GM23338 (cell line): ENCODE results near the gene PRKAR1A. TPM values are rescaled to one million over a fixed set of nuclear protein-coding genes. Genes with fewer than 3 reads are reported as not detected.

Experiments
- ATAC-seq: fragments of 200-7000 bp; cut with Tn5 transposase; 3 replicates; pipeline ENCODE4 v1.9.1; 2020
- DNase-seq: peaks from one replicate; pipeline ENCODE4 v3.0.0-alpha.2; 2015; ENCODE audit warnings: low spot score
- H2AFZ ChIP-seq: fragments of 200-600 bp; sonication (generic); 2 replicates; pipeline ENCODE4 v1.8.0; 2016; ENCODE audit warnings: antibody characterized with exemption, mild to moderate bottlenecking, moderate library complexity
- H3F3A ChIP-seq: fragments of 200-600 bp; sonication (generic); replicated peaks from 2 replicates; pipeline ENCODE4 v1.8.0; 2017; ENCODE audit warnings: antibody characterized with exemption, mixed run types, low read depth
- H3K27ac ChIP-seq: fragments of 200-600 bp; sonication (generic); 2 replicates; pipeline ENCODE4 v1.6.1; 2016; ENCODE audit warnings: low read depth
- H3K27me3 ChIP-seq: fragments of 200-600 bp; sonication (generic); 2 replicates; pipeline ENCODE4 v1.8.0; 2016; ENCODE audit warnings: mild to moderate bottlenecking, mixed run types, moderate library complexity; ENCODE audit not compliant: insufficient read depth
- H3K36me3 ChIP-seq: fragments of 200-600 bp; sonication (generic); 2 replicates; pipeline ENCODE4 v1.8.0; 2016; ENCODE audit warnings: mild to moderate bottlenecking; ENCODE audit not compliant: insufficient read depth
- H3K4me1 ChIP-seq: fragments of 200-600 bp; sonication (generic); 2 replicates; pipeline ENCODE4 v1.8.0; 2016; ENCODE audit warnings: mild to moderate bottlenecking, moderate library complexity; ENCODE audit not compliant: insufficient read depth
- H3K4me2 ChIP-seq: fragments of 200-600 bp; sonication (generic); 2 replicates; pipeline ENCODE4 v1.7.1; 2017; ENCODE audit warnings: mixed run types
- H3K4me3 ChIP-seq: fragments of 200-600 bp; sonication (generic); 2 replicates; pipeline ENCODE4 v1.6.1; 2016; ENCODE audit warnings: mixed run types
- H3K79me2 ChIP-seq: fragments of 200-600 bp; sonication (generic); replicated peaks from 2 replicates; pipeline ENCODE4 v1.8.0; 2017; ENCODE audit warnings: mild to moderate bottlenecking; ENCODE audit not compliant: insufficient read depth
- H3K9me2 ChIP-seq: fragments of 200-600 bp; sonication (generic); 2 replicates; pipeline ENCODE4 v1.8.0; 2017; ENCODE audit not compliant: insufficient read depth
- H4K20me1 ChIP-seq: fragments of 200-600 bp; sonication (generic); replicated peaks from 2 replicates; pipeline ENCODE4 v1.8.0; 2017; ENCODE audit warnings: mild to moderate bottlenecking; ENCODE audit not compliant: insufficient read depth
- H3K27ac Mint-ChIP-seq: 2 replicates; pipeline ENCODE4 v1.8.0; 2020; ENCODE audit warnings: inconsistent platforms, mild to moderate bottlenecking, moderate library complexity, mixed read lengths
- H3K27me3 Mint-ChIP-seq: 3 replicates; pipeline ENCODE4 v1.8.0; 2022; ENCODE audit warnings: low read depth, mild to moderate bottlenecking, moderate library complexity, mixed read lengths, inconsistent platforms; ENCODE audit not compliant: insufficient read depth, poor library complexity
- H3K36me3 Mint-ChIP-seq: 3 replicates; pipeline ENCODE4 v1.8.0; 2021; ENCODE audit warnings: low read depth, mild to moderate bottlenecking, inconsistent platforms, moderate library complexity, mixed read lengths
- H3K4me1 Mint-ChIP-seq: 3 replicates; pipeline ENCODE4 v1.8.0; 2020; ENCODE audit warnings: mild to moderate bottlenecking, inconsistent platforms, mixed read lengths
- H3K4me3 Mint-ChIP-seq: 3 replicates; pipeline ENCODE4 v1.8.0; 2021; ENCODE audit warnings: moderate library complexity, mild to moderate bottlenecking, inconsistent platforms, mixed read lengths
- H3K9me3 Mint-ChIP-seq: 3 replicates; pipeline ENCODE4 v1.8.0; 2020; ENCODE audit warnings: moderate library complexity, mild to moderate bottlenecking, inconsistent platforms, mixed read lengths
- CREB1 ChIP-seq: fragments of 250-450 bp; sonication (Bioruptor Pico); IDR thresholded peaks from 2 replicates; pipeline ENCODE4 v1.5.0; 2020; ENCODE audit warnings: low read depth, mild to moderate bottlenecking, moderate library complexity
- CTCF ChIP-seq, 2 experiments: fragments of 200-600 bp in 1 of 2; sonication (generic) in 1 of 2; conservative IDR thresholded peaks; 2 replicates each; pipeline versions ENCODE4 v1.5.1 to v1.6.1; 2016 to 2017; ENCODE audit warnings: antibody characterized with exemption in 2 of 2, low read depth in 2 of 2, mild to moderate bottlenecking in 2 of 2, moderate library complexity in 1 of 2
- EZH2 ChIP-seq: fragments of 200-600 bp; sonication (generic); IDR thresholded peaks from one replicate; pipeline ENCODE4 v1.8.0; 2017; ENCODE audit warnings: antibody characterized with exemption, mild to moderate bottlenecking, low read depth; ENCODE audit not compliant: unreplicated experiment
- EZH2phosphoT487 ChIP-seq: fragments of 200-600 bp; sonication (generic); IDR thresholded peaks from one replicate; pipeline ENCODE4 v1.8.1; 2018; ENCODE audit warnings: antibody characterized with exemption; ENCODE audit not compliant: unreplicated experiment
- JUNB ChIP-seq: IDR thresholded peaks from one replicate; pipeline ENCODE4 v1.6.1; 2016; ENCODE audit warnings: antibody characterized with exemption; ENCODE audit not compliant: unreplicated experiment
- NANOG ChIP-seq: IDR thresholded peaks from 2 replicates; pipeline ENCODE4 v1.6.1; 2016; ENCODE audit warnings: antibody characterized with exemption, borderline replicate concordance
- POLR2AphosphoS5 ChIP-seq: IDR thresholded peaks from 2 replicates; pipeline ENCODE4 v1.6.1; 2016; ENCODE audit warnings: antibody characterized with exemption, low read depth
- STAT1 ChIP-seq: IDR thresholded peaks from one replicate; pipeline ENCODE4 v1.6.1; 2016; ENCODE audit warnings: antibody characterized with exemption; ENCODE audit not compliant: unreplicated experiment
- ZNF114 ChIP-seq: fragments of 250-450 bp; sonication (Bioruptor Pico); IDR thresholded peaks from 2 replicates; pipeline ENCODE4 v1.5.0; 2020; ENCODE audit warnings: mild to moderate bottlenecking, moderate library complexity
- ZNF331 ChIP-seq: fragments of 250-450 bp; sonication (Bioruptor Pico); IDR thresholded peaks from 2 replicates; pipeline ENCODE4 v1.5.0; 2020; ENCODE audit warnings: low read depth, mild to moderate bottlenecking, moderate library complexity
- ZNF462 ChIP-seq: fragments of 250-450 bp; sonication (Bioruptor Pico); IDR thresholded peaks from 2 replicates; pipeline ENCODE4 v1.5.0; 2020; ENCODE audit warnings: mild to moderate bottlenecking, moderate library complexity
- polyA plus RNA-seq: library from polyadenylated mRNA; unstranded; fragments of >200 nt; fragmentation: Nextera tagmentation; extraction: Ambion mirVana; gene quantifications from 2 replicates; pipeline ENCODE4 v1.2.1, GENCODE V29; 2016
- total RNA-seq: library from RNA; depleted of rRNA; stranded (reverse); fragments of >200 nt; shearing (Covaris generic); gene quantifications from 2 replicates; pipeline ENCODE4 v1.2.3, GENCODE V29; 2014
- TF ChIP-seq, protein P1 (sequence below): IDR thresholded peaks from one replicate; pipeline ENCODE4 v1.6.1; 2018; ENCODE audit warnings: antibody characterized with exemption; ENCODE audit not compliant: unreplicated experiment
- TF ChIP-seq, protein P2 (sequence below): IDR thresholded peaks from 2 replicates; pipeline ENCODE4 v1.6.1; 2016; ENCODE audit warnings: antibody characterized with exemption

The PRKAR1A gene
- total and polyA plus RNA-seq, 2 experiments from 2014 or later: 90.1 to 100 TPM

DNA sequence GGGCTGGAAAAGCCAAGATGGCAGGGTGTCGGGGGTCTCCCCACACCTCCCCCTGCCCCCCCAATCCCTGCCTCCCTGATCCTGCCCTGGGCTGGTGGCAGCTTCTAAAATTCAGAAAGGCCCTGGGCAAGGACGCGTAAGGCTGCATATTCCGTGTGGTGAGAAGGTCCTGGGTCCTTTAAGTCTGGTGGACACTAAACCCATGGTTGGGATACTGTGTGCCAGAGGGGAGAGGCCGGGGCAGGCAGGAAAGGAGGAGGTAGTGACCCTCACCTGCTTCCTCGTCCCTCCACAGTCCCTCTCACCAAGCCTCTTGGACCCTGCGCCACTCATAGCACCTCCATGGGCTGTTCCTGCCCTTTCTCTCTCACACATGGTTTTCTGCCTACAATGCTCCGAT is 28.8 kb downstream of the PRKAR1A start (continued):
- TF ChIP-seq ZNF462 (no peak), ZNF114 (CRISPR knock-in tag) (no peak), CREB1 (CRISPR knock-in tag) (no peak), JUNB (no peak)

GRCh38 chr17:68541816-68542215 is 29.6 kb downstream of the PRKAR1A start:
- no peaks in the 10 kb centered on the region; the same call in 2 of the 3 replicates for H3K9me3 Mint-ChIP-seq
- H3K4me1 ChIP-seq: no peaks in the 10 kb centered on the region
- H3K36me3 Mint-ChIP-seq: peaks cover 26% of the 10 kb centered on the region
- DNase-seq: no peak
- H3K4me1 Mint-ChIP-seq: no peaks in the 10 kb centered on the region
- H3K27ac ChIP-seq: no peak overlapping the region
- H2AFZ ChIP-seq: no peak overlapping the region
- no peaks in the 10 kb centered on the region for H3K79me2 ChIP-seq
- H3K36me3 ChIP-seq: no peaks in the 10 kb centered on the region
- no peak overlapping the region for H3K4me3 ChIP-seq
- peaks cover 5% of the 10 kb centered on the region; the same call in 1 of the 2 replicates for H4K20me1 ChIP-seq
- no peak overlapping the region for H3K4me3 Mint-ChIP-seq
- H3F3A ChIP-seq: no peaks in the 10 kb centered on the region
- no peaks in the 10 kb centered on the region for H3K27me3 ChIP-seq
- no peak for ATAC-seq
- no peaks in the 10 kb centered on the region for H3K9me2 ChIP-seq
- no peak overlapping the region for H3K27ac Mint-ChIP-seq
- H3K27me3 Mint-ChIP-seq: peaks cover 3% of the 10 kb centered on the region
- no peak overlapping the region for H3K4me2 ChIP-seq
- TF ChIP-seq CREB1 (CRISPR knock-in tag) (no peak), JUNB (no peak), EZH2 (no peak), ZNF331 (CRISPR knock-in tag) (no peak), STAT1 (no peak), ZNF114 (CRISPR knock-in tag) (no peak), EZH2phosphoT487 (no peak), CTCF (conservative IDR thresholded peaks at IDR 0.05; ENCODE audit: low read depth in 2 of 2) (no peak), NANOG (no peak), POLR2AphosphoS5 (no peak)
- TF ChIP-seq, protein P1, sequence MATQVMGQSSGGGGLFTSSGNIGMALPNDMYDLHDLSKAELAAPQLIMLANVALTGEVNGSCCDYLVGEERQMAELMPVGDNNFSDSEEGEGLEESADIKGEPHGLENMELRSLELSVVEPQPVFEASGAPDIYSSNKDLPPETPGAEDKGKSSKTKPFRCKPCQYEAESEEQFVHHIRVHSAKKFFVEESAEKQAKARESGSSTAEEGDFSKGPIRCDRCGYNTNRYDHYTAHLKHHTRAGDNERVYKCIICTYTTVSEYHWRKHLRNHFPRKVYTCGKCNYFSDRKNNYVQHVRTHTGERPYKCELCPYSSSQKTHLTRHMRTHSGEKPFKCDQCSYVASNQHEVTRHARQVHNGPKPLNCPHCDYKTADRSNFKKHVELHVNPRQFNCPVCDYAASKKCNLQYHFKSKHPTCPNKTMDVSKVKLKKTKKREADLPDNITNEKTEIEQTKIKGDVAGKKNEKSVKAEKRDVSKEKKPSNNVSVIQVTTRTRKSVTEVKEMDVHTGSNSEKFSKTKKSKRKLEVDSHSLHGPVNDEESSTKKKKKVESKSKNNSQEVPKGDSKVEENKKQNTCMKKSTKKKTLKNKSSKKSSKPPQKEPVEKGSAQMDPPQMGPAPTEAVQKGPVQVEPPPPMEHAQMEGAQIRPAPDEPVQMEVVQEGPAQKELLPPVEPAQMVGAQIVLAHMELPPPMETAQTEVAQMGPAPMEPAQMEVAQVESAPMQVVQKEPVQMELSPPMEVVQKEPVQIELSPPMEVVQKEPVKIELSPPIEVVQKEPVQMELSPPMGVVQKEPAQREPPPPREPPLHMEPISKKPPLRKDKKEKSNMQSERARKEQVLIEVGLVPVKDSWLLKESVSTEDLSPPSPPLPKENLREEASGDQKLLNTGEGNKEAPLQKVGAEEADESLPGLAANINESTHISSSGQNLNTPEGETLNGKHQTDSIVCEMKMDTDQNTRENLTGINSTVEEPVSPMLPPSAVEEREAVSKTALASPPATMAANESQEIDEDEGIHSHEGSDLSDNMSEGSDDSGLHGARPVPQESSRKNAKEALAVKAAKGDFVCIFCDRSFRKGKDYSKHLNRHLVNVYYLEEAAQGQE: no peak
- TF ChIP-seq, protein P2, sequence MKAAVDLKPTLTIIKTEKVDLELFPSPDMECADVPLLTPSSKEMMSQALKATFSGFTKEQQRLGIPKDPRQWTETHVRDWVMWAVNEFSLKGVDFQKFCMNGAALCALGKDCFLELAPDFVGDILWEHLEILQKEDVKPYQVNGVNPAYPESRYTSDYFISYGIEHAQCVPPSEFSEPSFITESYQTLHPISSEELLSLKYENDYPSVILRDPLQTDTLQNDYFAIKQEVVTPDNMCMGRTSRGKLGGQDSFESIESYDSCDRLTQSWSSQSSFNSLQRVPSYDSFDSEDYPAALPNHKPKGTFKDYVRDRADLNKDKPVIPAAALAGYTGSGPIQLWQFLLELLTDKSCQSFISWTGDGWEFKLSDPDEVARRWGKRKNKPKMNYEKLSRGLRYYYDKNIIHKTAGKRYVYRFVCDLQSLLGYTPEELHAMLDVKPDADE: no peak
